HFFc6 (cell line): ENCODE measurements around the gene GJA4. TPM values are rescaled to one million over a fixed set of nuclear protein-coding genes. Genes with fewer than 3 reads are reported as not detected.
"Not testable (repeated sequence)": the region's sequence is repeated elsewhere in the genome, so short reads cannot be mapped to it uniquely, and the experiment has no call there.

Experiments
- DNase-seq: peaks from one replicate; pipeline ENCODE4 v3.0.0-alpha.2; 2018
- H3K27ac Mint-ChIP-seq: 2 replicates; pipeline ENCODE4 v1.8.0; 2020; ENCODE audit warnings: mild to moderate bottlenecking, mixed read lengths
- H3K27me3 Mint-ChIP-seq: 2 replicates; pipeline ENCODE4 v1.8.0; 2021; ENCODE audit warnings: mild to moderate bottlenecking, moderate library complexity, mixed read lengths; ENCODE audit not compliant: insufficient read depth
- H3K36me3 Mint-ChIP-seq: 2 replicates; pipeline ENCODE4 v1.8.0; 2021; ENCODE audit warnings: low read depth, mixed read lengths
- H3K4me1 Mint-ChIP-seq: 2 replicates; pipeline ENCODE4 v1.8.0; 2020; ENCODE audit warnings: low read depth, mixed read lengths
- H3K4me3 Mint-ChIP-seq: 2 replicates; pipeline ENCODE4 v1.8.0; 2020; ENCODE audit warnings: mild to moderate bottlenecking, moderate library complexity, mixed read lengths
- H3K9me3 Mint-ChIP-seq: 2 replicates; pipeline ENCODE4 v1.8.0; 2020; ENCODE audit warnings: mild to moderate bottlenecking, mixed read lengths
- CTCF ChIP-seq: fragments of 200-600 bp; sonication (generic); IDR thresholded peaks from 2 replicates; pipeline ENCODE4 v1.5.0; 2021; ENCODE audit warnings: antibody characterized with exemption, mild to moderate bottlenecking
- total RNA-seq, 6 experiments: library from RNA; stranded (reverse); fragmentation: NEBNext Ultra II Directional; extraction: Animal tissue kit (Norgen Biotek cat#: 25700); gene quantifications; 2 replicates in 1 of 6; 3 replicates in 5 of 6; pipeline ENCODE4 v1.2.3, GENCODE V29; 2021

The GJA4 gene
- total RNA-seq, 6 experiments from 2014 or later = not detected

GRCh38 chr1:34770891-34771504, 21.8 kb upstream of the GJA4 start:
- H3K9me3 Mint-ChIP-seq = no peaks in the 10 kb centered on the region
- TF ChIP-seq CTCF = no peak
- H3K4me1 Mint-ChIP-seq = no peaks in the 10 kb centered on the region
- H3K4me3 Mint-ChIP-seq = no peak overlapping the region
- no peaks in the 10 kb centered on the region; the same call in 1 of the 2 replicates for H3K27me3 Mint-ChIP-seq
- no peak overlapping the region for H3K27ac Mint-ChIP-seq
- DNase-seq = no peak
- H3K36me3 Mint-ChIP-seq = no peaks in the 10 kb centered on the region

DNA sequence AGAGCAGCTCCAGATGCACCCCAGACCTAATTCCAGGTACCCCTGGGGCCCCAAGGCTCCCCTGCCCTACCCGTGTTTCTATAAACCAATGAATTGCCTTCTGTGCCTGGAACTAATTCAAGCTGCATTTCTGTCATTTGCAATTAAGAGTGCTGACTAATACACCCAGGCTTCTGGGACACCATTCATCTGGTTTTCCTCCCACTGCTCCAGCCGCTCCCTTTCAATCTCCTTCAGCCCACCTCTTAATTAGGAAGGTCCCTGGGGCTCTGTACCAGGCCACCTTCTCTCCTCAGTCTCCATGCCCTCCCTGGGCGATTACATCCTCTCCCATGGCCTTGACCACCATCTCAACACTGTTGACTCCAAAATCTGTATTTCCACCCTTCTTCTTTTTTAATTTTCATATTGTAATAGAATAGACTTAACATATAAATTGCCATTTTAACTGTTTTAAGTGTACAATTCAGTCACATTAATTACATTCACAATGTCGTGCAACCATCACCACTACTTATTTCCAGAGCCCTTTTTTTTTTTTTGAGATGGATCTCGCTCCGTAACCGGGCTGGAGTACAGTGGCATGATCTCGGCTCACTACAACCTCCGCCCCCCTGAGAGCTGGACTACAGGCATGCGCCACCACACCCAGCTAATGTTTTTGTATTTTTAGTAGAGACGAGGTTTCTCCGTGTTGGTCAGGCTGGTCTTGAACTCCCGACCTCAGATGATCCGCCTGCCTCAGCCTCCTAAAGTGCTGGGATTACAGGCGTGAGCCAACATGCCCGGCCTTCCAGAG, 21.0 kb upstream of the GJA4 start:
- no peak overlapping the region for H3K4me3 Mint-ChIP-seq
- H3K9me3 Mint-ChIP-seq = no peaks in the 10 kb centered on the region
- no peak overlapping the region for H3K27ac Mint-ChIP-seq
- DNase-seq = no peak
- no peaks in the 10 kb centered on the region for H3K36me3 Mint-ChIP-seq
- H3K27me3 Mint-ChIP-seq = no peaks in the 10 kb centered on the region; the same call in 1 of the 2 replicates
- H3K4me1 Mint-ChIP-seq = no peaks in the 10 kb centered on the region
- TF ChIP-seq CTCF = no peak

DNA sequence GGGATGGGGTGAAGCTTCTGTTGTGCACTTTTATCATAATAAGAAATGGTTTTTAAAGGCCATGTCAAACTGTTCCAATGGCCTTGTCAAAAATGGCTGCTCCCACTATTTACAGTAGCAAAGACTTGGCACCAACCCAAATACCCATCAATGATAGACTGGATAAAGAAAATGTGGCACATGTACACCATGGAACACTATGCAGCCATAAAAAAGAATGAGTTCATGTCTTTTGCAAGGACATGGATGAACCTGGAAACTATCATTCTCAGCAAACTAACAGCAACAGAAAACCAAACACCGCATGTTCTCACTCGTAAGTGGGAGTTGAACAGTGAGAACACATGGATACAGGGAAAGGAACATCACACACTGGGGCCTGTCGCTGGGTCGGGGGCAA, 19.7 kb upstream of the GJA4 start:
- H3K27me3 Mint-ChIP-seq, H3K27ac Mint-ChIP-seq, H3K9me3 Mint-ChIP-seq, DNase-seq, H3K4me1 Mint-ChIP-seq, H3K36me3 Mint-ChIP-seq, H3K4me3 Mint-ChIP-seq: not testable (repeated sequence)

- Mint-ChIP-seq H3K9me3 (no peaks in the 10 kb centered on the region), H3K27me3 (peaks cover 10% of the 10 kb centered on the region), H3K4me3 (no peak overlapping the region), H3K27ac (no peak overlapping the region), H3K36me3 (no peaks in the 10 kb centered on the region), H3K4me1 (peaks cover 6% of the 10 kb centered on the region)
- DNase-seq = no peak
- TF ChIP-seq CTCF = no peak
Observed at GRCh38 chr1:34774957-34775356, 17.8 kb upstream of the GJA4 start.

DNA sequence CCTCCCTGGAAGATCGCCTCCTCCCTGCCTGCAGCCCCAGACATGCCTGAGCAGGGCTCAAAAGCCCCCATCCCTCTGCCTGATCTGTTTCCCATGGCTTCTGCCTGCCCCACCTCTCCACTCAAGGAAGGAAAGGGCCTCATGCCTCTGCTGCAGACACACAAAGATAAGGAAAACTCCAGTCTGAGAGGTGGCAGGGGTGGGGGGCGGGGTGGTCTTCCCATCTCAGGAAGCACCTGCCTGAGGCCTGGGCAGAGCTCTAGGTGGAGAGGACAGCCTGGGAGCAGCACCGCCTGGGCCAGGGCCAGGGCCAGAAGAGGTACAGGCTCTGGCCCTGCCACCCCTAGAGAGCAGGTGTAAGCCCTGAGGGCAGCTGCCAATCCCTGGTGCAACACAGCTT, 15.9 kb upstream of the GJA4 start:
- Mint-ChIP-seq H3K4me1 (peaks cover 6% of the 10 kb centered on the region), H3K4me3 (no peak overlapping the region), H3K36me3 (no peaks in the 10 kb centered on the region), H3K27me3 (peaks cover 20% of the 10 kb centered on the region), H3K27ac (no peak overlapping the region), H3K9me3 (no peaks in the 10 kb centered on the region)
- no peak for TF ChIP-seq CTCF
- DNase-seq = no peak
